Left hindlimb (tissue), 1 donor: ENCODE data around the gene RNF213.

Source experiments
- DNase-seq: peaks from one replicate; pipeline ENCODE4 v3.0.0-alpha.2; 2018

Gene RNF213

DNA sequence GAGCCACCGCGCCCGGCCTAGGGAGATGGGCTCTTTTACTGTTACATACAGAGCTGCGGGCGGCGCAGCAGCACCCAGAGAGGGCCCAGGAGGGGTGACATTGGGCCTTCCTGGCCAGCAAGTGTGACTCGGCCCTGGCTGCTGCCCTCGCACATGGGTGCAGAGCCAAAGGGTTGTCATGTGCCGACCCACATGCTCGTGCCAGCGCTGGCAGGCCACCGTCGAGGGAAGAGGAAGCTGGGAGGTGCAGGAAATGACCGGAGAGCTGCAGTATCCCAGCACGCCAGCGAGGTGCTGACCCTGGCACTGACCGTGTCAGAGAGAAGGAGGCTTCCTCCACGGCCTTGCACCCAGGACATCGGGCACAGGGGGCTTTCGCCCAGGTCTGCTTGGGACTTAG, 162.3 kb downstream of the RNF213 start:
- DNase-seq = no peak

DNA sequence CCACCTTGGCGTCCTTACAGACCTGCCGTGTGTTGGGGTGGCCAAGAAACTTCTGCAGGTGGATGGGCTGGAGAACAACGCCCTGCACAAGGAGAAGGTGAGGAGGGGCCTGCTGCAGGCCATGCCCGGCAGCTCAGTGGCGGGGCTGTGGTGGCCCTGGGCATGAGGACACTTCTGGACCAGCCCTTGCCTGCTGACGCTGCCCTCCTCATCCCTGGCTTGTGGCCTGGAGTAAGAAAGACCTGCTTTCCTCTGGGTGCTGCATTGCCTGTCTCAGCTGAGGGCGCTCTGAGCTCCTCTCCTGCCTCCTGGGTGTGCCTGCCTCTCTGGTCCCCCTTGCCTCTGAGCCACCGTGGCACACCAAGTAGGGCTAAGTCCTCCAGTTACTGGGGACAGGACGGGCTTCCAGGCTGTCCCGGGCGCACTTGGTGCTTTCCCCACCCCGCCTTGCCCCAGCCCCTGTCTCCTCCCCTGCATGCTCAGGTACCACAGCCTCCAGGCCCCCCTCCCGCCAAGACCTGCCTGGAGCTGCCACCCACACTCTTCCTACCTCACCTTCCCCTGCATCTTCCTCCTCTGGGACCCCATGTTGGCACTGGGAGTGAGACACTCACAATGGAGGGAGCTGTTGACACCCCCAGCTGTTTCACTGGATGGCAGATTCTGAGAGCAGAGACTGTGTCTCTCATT, 163.0 kb downstream of the RNF213 start:
- DNase-seq = no peak

DNA sequence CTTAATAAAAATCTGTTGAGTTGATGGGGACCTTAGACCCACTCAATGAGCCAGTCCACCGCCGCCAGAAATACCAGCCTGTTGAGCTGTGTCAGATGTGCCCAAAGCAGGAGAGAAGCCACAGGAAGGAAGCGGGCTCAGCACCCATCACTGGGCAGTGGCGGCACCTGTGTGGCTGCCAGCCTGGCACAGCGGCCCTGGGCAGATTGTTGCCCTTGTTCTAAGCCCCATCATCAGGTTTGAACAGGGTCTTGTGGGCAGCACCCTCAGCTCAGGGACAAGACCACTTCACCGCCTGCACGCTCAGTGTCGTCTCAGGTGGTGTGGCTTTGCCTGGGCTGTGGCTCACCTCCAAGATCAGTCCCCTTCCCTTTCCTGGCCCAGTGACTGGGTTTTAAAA, 163.6 kb downstream of the RNF213 start:
- no peak for DNase-seq

DNA sequence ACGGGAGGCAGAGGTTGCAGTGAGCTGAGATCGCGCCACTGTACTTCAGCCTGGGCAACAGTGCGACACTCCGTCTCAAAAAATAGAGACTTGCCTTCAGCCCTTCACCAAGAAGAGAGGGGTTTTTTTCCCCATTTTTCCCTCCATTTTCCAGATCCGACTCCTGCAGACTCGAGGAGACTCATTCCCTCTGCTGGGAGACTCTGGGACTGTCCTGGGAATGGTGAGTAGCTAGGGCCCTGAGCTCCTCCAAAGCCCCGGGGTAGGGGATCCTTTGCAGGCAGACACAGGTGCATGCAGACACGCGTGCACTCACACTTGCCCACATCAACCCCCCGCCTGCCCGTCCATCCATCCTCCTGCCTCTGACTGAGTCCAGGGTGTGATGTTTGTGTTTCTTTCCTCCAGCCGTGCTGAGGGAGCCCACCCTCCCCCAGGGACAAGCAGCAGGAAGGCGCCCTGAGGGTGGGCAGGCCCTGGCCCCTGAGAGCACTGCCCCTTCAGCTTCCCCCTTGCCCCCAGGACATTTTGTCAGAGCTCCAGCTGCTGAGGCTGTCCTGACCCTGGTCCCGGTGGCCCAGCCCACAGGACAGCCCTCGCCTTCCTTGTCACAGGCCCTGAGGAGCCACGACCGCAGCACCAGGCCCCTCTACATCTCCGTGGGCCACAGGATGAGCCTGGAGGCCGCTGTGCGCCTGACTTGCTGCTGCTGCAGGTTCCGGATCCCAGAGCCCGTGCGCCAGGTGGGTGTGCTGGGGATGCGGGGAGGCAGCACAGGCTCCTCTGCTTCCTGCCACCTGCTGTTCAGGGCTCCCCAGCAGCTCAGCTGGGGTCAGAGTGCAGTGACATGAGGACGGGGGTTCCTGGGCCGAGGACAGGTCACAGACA, 164.5 kb downstream of the RNF213 start:
- no peak for DNase-seq

DNA sequence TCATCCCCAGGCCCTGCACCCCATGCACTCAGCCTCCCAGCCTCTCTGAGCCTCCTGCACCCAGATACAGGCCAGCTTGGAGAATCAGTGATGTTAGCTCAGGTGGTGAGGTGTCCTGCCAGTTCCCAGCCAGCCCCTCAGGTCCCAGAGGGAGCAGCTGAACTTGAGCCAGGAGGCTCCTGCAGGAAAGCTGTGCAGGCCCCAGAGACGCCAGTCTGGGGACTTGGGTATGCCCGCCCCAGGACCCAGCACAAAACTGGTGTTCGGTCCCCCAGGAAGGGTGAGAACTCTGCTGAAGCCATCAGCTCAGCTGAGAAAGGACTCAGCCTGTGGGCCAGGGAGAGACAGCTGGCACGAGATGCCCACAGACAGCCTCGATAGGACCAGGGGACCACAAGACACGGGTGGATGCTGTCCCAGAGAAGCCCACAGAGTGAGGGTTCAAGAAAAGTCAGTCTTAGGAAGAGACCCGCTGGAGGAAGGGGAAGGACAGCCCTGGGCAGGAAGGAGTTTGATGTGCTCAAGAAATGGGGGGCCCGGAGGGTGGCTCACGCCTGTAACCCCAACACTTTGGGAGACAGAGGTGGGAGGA, 165.3 kb downstream of the RNF213 start:
- DNase-seq = no peak

DNA sequence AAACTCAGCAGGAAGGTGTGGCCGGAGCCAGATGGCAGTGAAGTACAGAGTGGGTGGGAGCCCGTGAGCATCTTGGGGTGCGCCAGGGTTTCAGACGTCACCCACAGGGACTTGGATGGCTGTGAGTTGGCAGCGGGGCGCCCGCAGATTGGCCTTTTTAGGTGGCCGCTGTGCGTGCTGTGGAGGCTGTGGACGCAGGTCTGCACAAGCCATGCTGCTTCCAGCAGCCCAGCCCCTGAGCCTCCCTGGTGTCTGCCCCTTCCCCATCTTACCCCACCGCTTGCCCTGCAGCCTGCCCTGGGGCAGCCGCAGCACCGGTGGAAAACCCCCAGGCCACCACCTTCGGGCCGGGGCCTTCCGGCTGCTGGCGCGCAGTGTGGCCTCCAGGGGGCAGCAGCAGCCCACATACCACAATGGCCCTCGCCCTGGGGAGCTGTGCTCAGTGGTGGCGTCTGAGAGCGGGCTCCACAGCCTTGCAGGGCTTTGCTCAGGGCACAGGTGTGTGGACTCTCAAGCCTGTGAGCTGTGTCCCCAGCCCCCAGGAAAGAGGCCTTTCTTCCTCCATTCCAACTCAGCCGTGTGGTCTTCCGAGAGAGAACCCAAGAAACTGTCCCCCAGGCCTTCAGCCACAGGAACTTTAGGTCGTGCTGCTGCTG, 166.1 kb downstream of the RNF213 start:
- peak; percentile 65 for DNase-seq

DNA sequence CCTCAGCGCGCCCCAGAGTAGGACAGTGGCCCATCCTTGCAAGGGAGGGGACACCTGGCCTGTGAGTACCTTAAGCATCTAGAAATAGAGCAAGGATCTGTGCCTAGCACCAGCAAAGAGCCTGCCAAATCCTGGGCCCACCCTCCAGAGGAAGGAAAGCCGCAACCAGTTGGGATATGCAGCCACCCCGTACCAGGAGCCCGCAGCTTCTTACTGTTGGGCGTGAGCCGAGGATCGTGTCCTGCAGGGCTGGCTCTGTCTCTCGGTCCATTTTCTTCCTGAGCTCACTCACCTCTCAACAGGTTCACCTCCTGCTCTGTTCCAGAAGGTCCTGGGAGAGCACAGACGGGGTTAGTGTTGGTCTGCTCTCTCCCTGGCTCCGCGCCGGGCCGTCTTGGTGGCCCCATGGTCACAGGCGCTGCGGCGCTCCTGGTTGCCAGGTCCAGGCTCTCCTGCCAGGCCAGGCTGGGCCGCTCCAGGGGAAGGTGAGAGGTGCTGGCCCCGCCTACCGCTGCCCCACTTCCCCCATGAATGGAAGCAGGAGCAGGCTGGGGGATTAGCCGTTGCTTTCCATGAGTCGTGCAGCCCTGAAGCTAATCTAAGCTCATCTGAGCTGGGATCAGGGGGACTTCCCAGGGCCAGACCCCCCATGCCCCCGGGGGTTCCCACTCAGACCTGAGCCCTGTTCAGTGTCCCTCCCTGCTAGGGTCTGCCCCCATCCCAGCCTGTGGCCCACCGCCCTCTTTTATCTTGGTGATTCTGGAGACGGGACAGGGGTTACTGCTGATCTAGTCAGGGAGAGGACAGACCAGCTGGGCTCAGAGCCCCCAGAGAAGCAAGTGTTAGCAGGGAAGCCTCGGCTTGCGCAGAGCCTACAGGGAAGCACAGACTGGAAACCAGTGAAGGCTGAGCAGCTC, 167.0 kb downstream of the RNF213 start:
- peak; percentile 16 for DNase-seq

DNA sequence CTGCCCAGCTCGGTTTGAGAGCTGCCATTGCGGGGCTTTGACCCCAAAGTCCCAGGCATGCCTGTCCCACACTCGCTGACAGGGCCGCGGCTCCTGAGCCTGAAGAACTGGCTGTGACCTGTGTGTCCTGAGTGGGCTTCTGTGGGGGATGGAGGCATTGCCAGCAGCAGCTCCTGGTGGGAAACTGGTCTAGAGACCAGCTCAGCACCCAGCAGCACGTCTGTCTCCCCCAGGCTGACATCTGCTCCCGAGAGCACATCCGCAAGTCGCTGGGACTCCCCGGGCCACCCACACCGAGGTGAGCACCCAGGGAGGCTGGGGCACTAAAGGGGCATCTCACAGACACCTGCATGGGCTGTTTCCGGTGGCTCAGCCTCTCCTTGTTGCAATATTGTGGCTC, 167.7 kb downstream of the RNF213 start:
- peak; percentile 14 for DNase-seq

DNA sequence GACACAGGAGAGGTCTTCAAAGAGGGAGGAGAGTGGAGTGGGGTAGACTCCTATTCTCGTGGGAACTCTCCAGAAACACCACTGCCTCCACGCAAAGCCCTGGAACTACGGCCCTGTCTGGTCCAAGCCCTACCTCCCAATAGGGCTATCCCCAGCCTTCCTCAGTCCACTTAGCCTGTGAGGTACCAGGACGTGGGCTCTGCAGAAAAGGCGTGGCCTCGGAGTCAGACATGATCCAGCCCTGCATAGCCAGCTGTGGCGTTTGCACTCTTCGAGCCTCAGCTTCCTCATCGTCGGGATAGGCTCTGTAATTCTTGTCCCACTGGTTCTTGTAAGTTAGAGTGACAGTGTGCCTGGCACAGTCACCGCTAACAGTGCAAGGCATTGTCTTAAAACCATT, 168.1 kb downstream of the RNF213 start:
- DNase-seq = peak; percentile 8

DNA sequence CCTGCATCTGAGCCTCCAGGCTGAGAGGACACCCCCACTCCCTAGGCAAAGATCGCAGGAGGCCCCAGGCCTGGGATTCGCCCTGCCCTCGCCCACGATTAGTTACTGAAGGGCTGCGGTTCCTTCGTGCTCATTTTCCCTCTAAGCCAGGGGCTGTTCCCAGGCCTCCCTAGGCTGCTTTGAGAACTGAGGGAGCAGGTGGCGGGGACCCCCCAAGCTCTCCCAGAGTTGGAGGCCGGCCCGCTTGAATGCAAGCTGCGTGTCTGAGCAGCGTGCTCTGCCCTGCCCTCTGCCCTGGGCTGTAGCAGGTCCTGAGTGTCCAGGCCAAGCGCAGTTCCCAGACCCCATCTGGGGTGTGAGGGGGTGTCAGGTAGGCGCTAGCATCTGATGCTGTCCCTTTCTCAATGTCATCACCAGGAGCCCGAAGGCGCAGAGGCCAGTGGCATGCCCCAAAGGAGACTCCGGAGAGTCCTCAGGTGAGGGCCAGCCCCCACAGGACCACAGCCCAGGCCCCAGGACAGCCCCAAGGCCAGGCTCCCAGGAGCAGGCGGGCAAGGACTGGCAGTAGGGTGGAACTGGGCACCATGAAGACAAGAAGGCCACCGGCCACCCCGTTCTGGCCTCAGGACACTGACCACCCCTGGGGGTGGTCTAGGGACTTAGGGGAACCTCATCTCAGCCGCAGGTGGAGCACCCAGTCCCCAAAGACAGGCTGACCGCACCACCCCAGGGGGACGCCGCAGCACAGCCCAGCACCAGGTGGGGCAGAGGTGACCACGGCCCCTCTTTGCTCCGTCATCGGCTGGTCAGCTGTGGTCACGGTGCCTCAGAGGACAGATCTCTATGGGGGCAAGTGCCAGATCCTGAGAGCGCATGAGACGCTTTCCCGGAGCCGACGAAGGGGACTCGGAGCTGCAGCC, 169.0 kb downstream of the RNF213 start:
- DNase-seq = peak; percentile 17

DNA sequence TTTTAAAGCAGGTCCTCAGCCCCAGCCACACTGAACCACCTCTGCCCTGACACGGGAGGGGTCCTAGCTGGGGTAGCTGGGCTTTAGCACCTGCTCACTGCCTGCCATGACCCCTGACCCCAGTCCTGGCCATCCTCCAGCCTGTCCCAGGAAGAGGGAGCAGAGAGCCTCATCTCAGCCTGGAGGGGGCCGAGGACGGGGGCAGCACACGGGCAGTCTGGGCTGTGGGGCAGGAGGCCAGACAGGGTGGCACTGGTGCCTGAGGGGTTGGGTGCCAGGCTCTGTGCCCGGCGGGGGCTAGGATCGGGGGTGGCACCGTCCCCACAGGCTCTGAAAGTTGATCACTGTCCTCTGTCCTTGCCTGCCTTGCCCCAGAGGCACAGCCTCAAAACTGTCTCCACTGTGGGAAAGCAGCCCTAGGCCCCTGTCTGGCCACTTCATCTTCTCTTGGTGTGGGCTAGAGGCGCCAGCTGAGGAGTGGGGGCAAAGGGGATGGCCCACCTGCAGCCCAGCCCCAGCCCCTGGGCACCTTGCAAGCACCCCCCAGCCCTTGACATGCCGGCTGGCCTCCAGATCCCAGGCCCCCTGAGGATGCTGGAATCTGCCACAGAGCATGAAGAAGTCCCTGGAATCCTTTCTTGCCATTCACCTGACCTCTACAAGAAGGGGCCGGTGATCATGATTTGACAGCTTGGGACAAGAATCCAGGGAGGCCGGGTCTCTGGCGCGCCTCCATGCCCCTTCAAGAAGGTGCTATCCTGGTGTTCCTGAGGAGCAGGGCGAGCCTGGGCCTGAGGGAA, 170.0 kb downstream of the RNF213 start:
- DNase-seq = peak; percentile 22

DNA sequence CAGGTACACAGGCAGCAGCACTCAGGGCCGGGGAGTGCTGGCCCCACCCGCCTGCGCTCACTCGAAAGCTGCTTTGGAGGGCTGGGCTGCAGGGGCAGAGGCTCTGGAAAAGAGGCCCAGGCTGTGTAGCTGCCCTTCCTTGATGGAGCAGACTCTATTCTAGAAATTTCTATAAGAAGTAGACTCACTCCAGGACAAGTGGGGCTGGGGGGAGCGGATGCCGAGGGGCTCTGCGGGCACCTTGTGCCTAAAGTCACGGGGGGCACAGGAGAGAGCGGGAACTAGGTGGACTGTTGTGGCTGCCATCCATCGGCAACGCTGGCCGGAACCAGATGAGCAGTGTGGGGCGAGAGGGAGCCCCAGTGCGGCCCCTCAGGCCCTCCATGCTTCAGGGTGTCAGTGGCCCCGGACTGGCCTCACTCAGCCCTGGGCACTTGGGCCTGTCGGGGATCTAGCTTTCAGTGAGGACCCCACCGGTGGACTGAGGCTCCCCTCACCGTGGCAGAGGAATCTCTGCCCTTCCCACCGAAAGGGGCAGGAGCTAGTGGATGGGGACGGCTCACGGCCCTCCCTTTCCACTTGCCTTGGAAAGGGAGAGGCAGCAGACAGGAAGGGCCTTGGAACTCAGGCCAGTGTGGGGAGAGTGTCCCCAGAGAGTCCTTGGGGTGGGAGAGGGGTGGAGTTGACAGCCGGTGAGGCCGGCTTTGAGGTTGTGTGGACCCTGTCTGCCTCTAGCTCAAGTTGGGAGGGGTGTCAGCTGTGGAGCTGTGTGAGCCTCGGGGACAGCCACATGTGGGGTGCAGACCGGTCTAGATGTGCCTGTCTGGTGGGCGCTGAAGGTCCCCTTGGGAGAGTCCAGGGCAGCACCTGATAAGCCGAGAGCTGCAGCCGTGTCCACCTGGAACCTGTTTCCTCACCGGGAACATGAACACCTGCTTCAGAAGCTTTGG, 170.9 kb downstream of the RNF213 start:
- DNase-seq = peak; percentile 13

DNA sequence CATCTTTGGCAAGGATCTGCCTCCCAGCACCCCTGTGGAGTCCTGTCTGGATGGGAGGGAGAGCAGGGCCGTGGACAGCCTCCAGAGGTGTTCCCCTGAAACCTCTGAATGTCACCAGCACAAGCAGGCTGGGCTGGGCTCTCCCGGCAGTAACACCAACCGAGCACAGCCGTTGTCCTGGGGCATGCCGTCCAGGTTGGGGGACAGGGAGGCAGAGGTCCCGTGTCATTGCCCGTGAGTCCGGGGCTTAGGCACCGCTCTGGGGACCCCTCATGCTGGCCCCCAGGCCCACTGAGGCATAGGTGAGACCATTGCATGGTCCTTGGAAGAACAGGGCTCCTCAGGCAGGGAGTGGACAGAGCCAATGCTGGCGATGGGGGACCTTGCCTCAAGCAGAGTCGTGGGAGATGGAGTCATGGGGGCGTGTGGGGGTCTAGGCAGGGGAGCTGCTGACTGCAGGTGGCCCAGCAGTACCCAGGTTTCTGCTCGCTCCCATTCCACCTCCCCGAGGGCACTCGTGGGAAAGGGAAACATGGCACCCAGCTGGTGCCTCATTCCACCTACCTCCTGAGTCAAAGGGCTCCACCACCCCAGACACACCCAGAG, 171.8 kb downstream of the RNF213 start:
- DNase-seq = no peak

DNA sequence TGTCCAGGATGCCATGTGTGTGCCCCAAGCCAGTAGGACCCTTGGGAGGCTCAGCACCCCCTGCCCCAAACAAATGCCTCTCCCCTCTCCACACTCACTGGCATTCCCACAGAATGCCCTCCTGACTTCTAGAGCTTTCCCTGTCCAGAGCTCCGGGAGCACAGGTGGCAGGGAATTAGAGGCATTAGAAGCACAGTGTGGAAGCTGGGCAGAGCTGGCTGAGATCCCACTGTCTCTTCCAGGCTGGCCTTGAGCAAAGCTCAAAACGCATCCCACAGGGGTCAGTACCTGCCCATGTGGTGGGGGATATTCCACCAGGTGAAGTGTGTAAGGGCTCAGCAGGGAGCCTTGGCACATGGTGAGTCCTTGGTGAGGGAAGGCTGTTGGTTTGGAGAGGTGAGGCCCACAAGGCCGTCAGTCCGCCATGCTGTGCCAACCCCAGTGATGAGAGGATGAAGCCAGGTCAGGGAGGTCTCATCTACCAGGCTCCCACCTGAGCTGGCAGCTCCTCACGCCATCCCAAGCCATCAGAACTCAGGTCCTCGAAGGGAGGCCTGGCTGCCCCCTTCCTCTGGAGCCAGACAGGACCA, 172.4 kb downstream of the RNF213 start:
- no peak for DNase-seq

DNA sequence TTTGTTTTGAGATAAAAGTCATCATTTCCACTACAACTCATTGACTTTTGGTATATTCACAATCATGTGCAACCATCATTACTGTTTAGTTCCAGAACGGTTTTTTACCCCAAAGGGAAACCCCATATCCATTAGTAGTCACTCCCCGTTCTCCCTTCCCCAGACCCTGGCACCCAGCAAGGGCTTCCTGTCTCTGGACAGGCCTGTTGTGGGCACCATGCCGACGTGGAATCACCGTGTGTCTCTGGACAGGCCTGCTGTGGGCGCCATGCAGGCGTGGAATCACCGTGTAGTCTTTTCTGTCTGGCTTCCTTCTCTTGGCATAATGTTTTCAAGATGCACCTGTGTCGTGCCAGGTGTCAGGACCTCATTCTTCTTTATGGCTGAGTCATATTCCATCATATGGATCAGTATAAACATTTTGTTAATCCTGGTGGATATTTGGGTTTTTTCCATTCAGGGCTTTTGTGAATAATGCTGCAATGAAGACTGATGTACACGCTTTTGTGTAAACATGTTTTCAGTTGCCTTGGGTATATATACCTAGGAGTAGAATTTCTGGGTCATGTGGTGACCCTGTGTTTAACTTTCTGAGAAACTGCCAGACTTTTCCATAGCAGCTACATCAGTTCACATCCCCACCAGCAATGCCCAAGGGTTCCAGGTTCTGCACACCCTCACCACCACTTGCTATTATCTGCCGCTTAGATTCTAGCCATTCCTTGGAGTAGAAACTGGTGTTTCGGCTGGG, 173.4 kb downstream of the RNF213 start:
- no peak for DNase-seq

DNA sequence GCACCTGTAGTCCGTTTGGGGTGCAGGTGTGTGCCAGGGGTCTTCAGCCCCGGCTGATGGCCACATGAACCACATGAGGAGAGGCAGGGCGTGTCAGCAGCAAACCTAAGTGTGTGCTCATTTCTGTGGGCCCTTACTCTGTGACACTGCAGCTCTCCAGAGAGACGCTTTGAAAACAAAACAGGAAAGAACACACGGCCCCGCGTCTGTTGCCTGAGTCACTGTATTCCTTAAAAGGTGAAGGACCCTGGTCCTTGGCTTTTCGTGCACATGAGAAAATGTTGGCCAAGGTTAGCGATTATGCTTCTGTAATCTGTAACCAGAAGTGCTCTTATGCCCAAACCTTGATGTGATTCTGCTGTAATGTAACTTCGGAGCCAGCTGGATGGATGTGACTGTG, 176.9 kb downstream of the RNF213 start:
- no peak for DNase-seq

DNA sequence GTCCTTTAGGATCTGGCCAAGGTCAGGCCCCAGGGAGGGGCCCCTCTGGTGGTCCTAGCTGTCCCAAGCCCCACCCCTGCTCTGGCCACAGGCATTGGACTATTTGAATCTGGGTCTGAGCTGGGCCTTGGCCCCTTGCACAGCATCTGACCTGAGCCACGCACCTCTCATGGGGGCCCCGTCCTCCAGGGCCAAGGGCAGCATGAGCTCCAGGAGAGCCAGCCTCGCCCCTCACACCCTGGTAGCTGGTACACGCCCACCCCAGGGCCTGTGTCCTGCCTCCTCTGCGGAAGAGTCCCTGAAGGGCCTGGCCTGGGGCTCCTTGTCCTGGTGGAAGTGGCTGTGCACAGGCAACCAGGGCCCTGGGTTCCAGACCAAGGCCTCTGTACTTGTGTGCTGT, 178.2 kb downstream of the RNF213 start:
- no peak for DNase-seq
